ENCODE data around the gene CYP4B1.

GRCh38 chr1:46757247-46757955 lies 41.4 kb upstream of the CYP4B1 start:
- TF ChIP-seq CTCF (IDR thresholded peaks at IDR 0.05; ENCODE audit: extremely low read depth in 1 of 2, insufficient read depth in 1 of 2, low read depth in 1 of 2, low read length in 2 of 2) (no peak), EZH2 (IDR thresholded peaks at IDR 0.05; ENCODE audit: borderline replicate concordance, low read depth, low read length, severe bottlenecking) (no peak), POLR2A (IDR thresholded peaks at IDR 0.05; ENCODE audit: low read depth, low read length) (no peak), JUN (IDR thresholded peaks at IDR 0.05; ENCODE audit: borderline replicate concordance, insufficient read depth, insufficient read length, low read depth) (no peak), POLR2AphosphoS5 (IDR thresholded peaks at IDR 0.05; ENCODE audit: insufficient read depth, low read depth, low read length) (no peak), MAX (IDR thresholded peaks at IDR 0.05; ENCODE audit: insufficient read depth, insufficient read length) (no peak)
